A673 (cell line): Measurements from ENCODE around the gene EFCAB6. TPM values are rescaled to one million over a fixed set of nuclear protein-coding genes. Genes with fewer than 3 reads are reported as not detected.

Experiments used
- BruUV-seq: library from RNA; stranded (reverse); fragments of 400-500 nt; replicated peaks from 2 replicates; lab custom pipeline; 2021; lab: Mats Ljungman, UMichigan
- CTCF ChIA-PET: fragments of 300-600 bp; sonication (Branson Sonifier 250); formaldehyde crosslinking; loops from one replicate; lab custom pipeline; 2022; ENCODE audit warnings: antibody characterized with exemption; lab: Charles Lee
- POLR2A ChIA-PET: fragments of 300-600 bp; sonication (Branson Sonifier 250); formaldehyde crosslinking; loops from one replicate; lab custom pipeline; 2022; ENCODE audit warnings: antibody characterized with exemption; ENCODE audit not compliant: low non-redundant PET; lab: Charles Lee
- DNase-seq: peaks from one replicate; pipeline ENCODE4 v3.0.0-alpha.2; 2015; ENCODE audit warnings: low spot score
- H3K27ac ChIP-seq: fragments of 200-600 bp; sonication (generic); 2 replicates; pipeline ENCODE4 v1.5.1; 2016; ENCODE audit warnings: mixed run types, low read depth, mild to moderate bottlenecking, mixed read lengths, antibody characterized with exemption, low read length; ENCODE audit not compliant: poor library complexity, severe bottlenecking
- H3K27me3 ChIP-seq: fragments of 200-600 bp; sonication (generic); replicated peaks from 2 replicates; pipeline ENCODE4 v1.6.1; 2017; ENCODE audit warnings: mixed run types, low read depth, mild to moderate bottlenecking, mixed read lengths, antibody characterized with exemption, low read length; ENCODE audit not compliant: insufficient read depth, poor library complexity
- H3K36me3 ChIP-seq: fragments of 200-600 bp; sonication (generic); 2 replicates; pipeline ENCODE4 v1.6.1; 2016; ENCODE audit warnings: mixed run types, mild to moderate bottlenecking, mixed read lengths, antibody characterized with exemption, low read length; ENCODE audit not compliant: insufficient read depth, poor library complexity, severe bottlenecking
- H3K4me1 ChIP-seq: fragments of 200-600 bp; sonication (generic); 2 replicates; pipeline ENCODE4 v1.6.1; 2017; ENCODE audit warnings: mixed run types, mild to moderate bottlenecking, mixed read lengths, antibody characterized with exemption, low read length; ENCODE audit not compliant: insufficient read depth, poor library complexity, severe bottlenecking
- H3K4me3 ChIP-seq: fragments of 200-600 bp; sonication (generic); 2 replicates; pipeline ENCODE4 v1.5.1; 2016; ENCODE audit warnings: low read depth, mixed run types, mild to moderate bottlenecking, mixed read lengths, low read length; ENCODE audit not compliant: poor library complexity, severe bottlenecking
- H3K9me3 ChIP-seq: fragments of 200-600 bp; sonication (generic); 2 replicates; pipeline ENCODE4 v1.6.1; 2016; ENCODE audit warnings: mixed run types, low read depth, mild to moderate bottlenecking, mixed read lengths, antibody characterized with exemption, low read length; ENCODE audit not compliant: poor library complexity, severe bottlenecking
- CTCF ChIP-seq: fragments of 300-800, 200-600 bp; sonication (generic); conservative IDR thresholded peaks from 2 replicates; pipeline ENCODE4 v1.5.1; 2017; ENCODE audit warnings: low read depth, mild to moderate bottlenecking, antibody characterized with exemption, low read length, moderate library complexity, mixed read lengths
- EZH2 ChIP-seq: fragments of 200-600 bp; sonication (generic); IDR thresholded peaks from 2 replicates; pipeline ENCODE4 v1.6.1; 2017; ENCODE audit warnings: borderline replicate concordance, low read depth, mild to moderate bottlenecking, mixed read lengths, antibody characterized with exemption, low read length; ENCODE audit not compliant: poor library complexity, severe bottlenecking
- intact Hi-C: fragments of 100-400 bp; cut with micrococcal nuclease; formaldehyde crosslinking; loops from one replicate; pipeline ENCODE4 v1.10.0; 2022; ENCODE audit not compliant: unreplicated experiment
- total RNA-seq: library from RNA; stranded (reverse); gene quantifications from 2 replicates; pipeline ENCODE4 v1.2.3, GENCODE V29; 2021

The EFCAB6 gene
- total RNA-seq, 1 experiment from 2014 or later, result 0.41 TPM

- Histone ChIP-seq H3K4me1 (no peaks in the 10 kb centered on the region), H3K36me3 (no peaks in the 10 kb centered on the region), H3K27me3 (no peaks in the 10 kb centered on the region), H3K4me3 (no peak overlapping the region), H3K9me3 (no peaks in the 10 kb centered on the region), H3K27ac (no peak overlapping the region)
- TF ChIP-seq EZH2 (no peak), CTCF (no peak)
- intact Hi-C loops, result no loop called here
- BruUV-seq, result no TSS peak
- DNase-seq, result no peak
- ChIA-PET CTCF (no interaction called here), POLR2A (no interaction called here)
These were observed 290.4 kb downstream of the EFCAB6 start for GRCh38 chr22:43521716-43522115.

GRCh38 chr22:43520632-43521039 lies 291.5 kb downstream of the EFCAB6 start:
- H3K4me3 ChIP-seq, result no peak overlapping the region
- no peaks in the 10 kb centered on the region for H3K4me1 ChIP-seq
- ChIA-PET POLR2A (no interaction called here), CTCF (no interaction called here)
- no peaks in the 10 kb centered on the region for H3K36me3 ChIP-seq
- no peaks in the 10 kb centered on the region for H3K27me3 ChIP-seq
- TF ChIP-seq CTCF (no peak), EZH2 (no peak)
- H3K27ac ChIP-seq, result no peak overlapping the region
- intact Hi-C loops, result no loop called here
- no TSS peak for BruUV-seq
- no peaks in the 10 kb centered on the region for H3K9me3 ChIP-seq
- no peak for DNase-seq

GRCh38 chr22:43516996-43517635 lies 295.0 kb downstream of the EFCAB6 start:
- no peak for DNase-seq

More at GRCh38 chr22:43516996-43517635, 295.0 kb downstream of the EFCAB6 start:
- no peaks in the 10 kb centered on the region for H3K36me3 ChIP-seq
- intact Hi-C loops, result no loop called here
- H3K4me1 ChIP-seq, result no peaks in the 10 kb centered on the region
- no peaks in the 10 kb centered on the region for H3K27me3 ChIP-seq
- no peaks in the 10 kb centered on the region for H3K9me3 ChIP-seq
- no peak overlapping the region for H3K27ac ChIP-seq
- ChIA-PET POLR2A (no interaction called here), CTCF (no interaction called here)
- no TSS peak for BruUV-seq
- TF ChIP-seq EZH2 (no peak), CTCF (no peak)
- H3K4me3 ChIP-seq, result no peak overlapping the region
